MCF 10A (cell line): Measurements from ENCODE around the gene ATP5F1E. TPM values are rescaled to one million over a fixed set of nuclear protein-coding genes. Genes with fewer than 3 reads are reported as not detected.

ENCODE experiments used
- BruUV-seq: library from RNA; stranded (reverse); fragments of 400-500 nt; replicated peaks from 2 replicates; lab custom pipeline; 2021; lab: Mats Ljungman, UMichigan
- CTCF ChIA-PET: fragments of 300-600 bp; sonication (Branson Sonifier 250); formaldehyde crosslinking; extraction: SDS; loops from one replicate; lab custom pipeline; 2021; ENCODE audit warnings: antibody characterized with exemption, inconsistent platforms; lab: Yijun Ruan, JAX
- POLR2A ChIA-PET: fragments of 300-600, 350-650 bp; sonication (Branson Sonifier 250); formaldehyde crosslinking; extraction: SDS; loops from one replicate; lab custom pipeline; 2020; ENCODE audit warnings: antibody characterized with exemption, inconsistent platforms; lab: Yijun Ruan, JAX
- DNase-seq: peaks from one replicate; pipeline ENCODE4 v3.0.0-alpha.2; 2018; ENCODE audit not compliant: unreplicated experiment
- H3K27ac Mint-ChIP-seq: one replicate; pipeline ENCODE4 v1.8.0; 2022; ENCODE audit warnings: mild to moderate bottlenecking, low read depth, mixed read lengths; ENCODE audit not compliant: unreplicated experiment
- H3K27me3 Mint-ChIP-seq: one replicate; pipeline ENCODE4 v1.8.0; 2022; ENCODE audit warnings: mixed read lengths; ENCODE audit not compliant: insufficient read depth, unreplicated experiment
- H3K36me3 Mint-ChIP-seq: one replicate; pipeline ENCODE4 v1.8.0; 2022; ENCODE audit warnings: mild to moderate bottlenecking, moderate library complexity, mixed read lengths; ENCODE audit not compliant: insufficient read depth, unreplicated experiment
- H3K4me1 Mint-ChIP-seq: one replicate; pipeline ENCODE4 v1.8.0; 2022; ENCODE audit warnings: mixed read lengths; ENCODE audit not compliant: insufficient read depth, unreplicated experiment
- H3K4me3 Mint-ChIP-seq: one replicate; pipeline ENCODE4 v1.8.0; 2022; ENCODE audit warnings: mild to moderate bottlenecking, moderate library complexity, mixed read lengths; ENCODE audit not compliant: unreplicated experiment
- H3K9me3 Mint-ChIP-seq: one replicate; pipeline ENCODE4 v1.8.0; 2022; ENCODE audit warnings: mixed read lengths; ENCODE audit not compliant: unreplicated experiment
- CTCF ChIP-seq: fragments of 200-600 bp; IDR thresholded peaks from one replicate; pipeline ENCODE4 v1.8.0; 2022; ENCODE audit warnings: antibody characterized with exemption, mild to moderate bottlenecking; ENCODE audit not compliant: unreplicated experiment
- intact Hi-C: fragments of 100-400 bp; cut with micrococcal nuclease; formaldehyde crosslinking; loops from 2 replicates; pipeline ENCODE4 v1.14.1; 2022
- total RNA-seq: library from RNA; stranded (reverse); gene quantifications from 2 replicates; pipeline ENCODE4 v1.2.3, GENCODE V29; 2022

ATP5F1E gene
- total RNA-seq, 1 experiment from 2014 or later = 69.7 TPM

DNA sequence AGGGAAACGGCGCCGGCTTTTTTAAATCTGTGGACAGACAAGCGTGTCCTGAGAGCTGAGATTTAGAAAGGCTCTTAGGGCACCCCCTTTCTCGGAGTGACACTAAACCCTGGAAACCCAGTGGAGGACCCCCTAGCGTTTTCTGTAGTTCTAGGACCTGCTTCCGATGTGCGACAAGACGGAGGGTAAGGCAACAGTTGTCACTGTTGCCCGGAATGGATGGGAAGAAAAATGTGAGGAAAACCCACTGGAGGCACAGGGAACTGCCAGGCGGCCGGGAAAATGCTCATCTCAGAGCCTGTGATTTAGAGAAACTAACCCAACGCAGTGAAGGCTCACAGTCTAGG, 551 bp upstream of the ATP5F1E start:
- Mint-ChIP-seq H3K9me3 (no peaks in the 10 kb centered on the region), H3K27me3 (no peaks in the 10 kb centered on the region), H3K4me1 (peaks cover 28% of the 10 kb centered on the region), H3K27ac (peak overlapping the region; percentile 78), H3K4me3 (peak overlapping the region; percentile 90), H3K36me3 (peaks cover 86% of the 10 kb centered on the region)
- DNase-seq = no peak
- BruUV-seq = TSS peak; percentile 93
- POLR2A ChIA-PET = interaction anchor here (0.7 to 5.6 kb wide), 30 partner anchors 9 to 907 kb away, joined by 3 to 107 read pairs (median 6); partner anchors contain the start of genes FAM217B, NELFCD, PPP1R3D and PRELID3B
- CTCF ChIA-PET = interaction anchor here (0.7 to 2.0 kb wide), 6 partner anchors 9 to 1275 kb away, joined by 3 to 19 read pairs (median 4); no protein-coding TSS in a partner anchor
- no peak for TF ChIP-seq CTCF
- intact Hi-C loops = loop anchor here (1.0 kb wide), 1 partner anchor 143 kb away; no protein-coding TSS in a partner anchor

DNA sequence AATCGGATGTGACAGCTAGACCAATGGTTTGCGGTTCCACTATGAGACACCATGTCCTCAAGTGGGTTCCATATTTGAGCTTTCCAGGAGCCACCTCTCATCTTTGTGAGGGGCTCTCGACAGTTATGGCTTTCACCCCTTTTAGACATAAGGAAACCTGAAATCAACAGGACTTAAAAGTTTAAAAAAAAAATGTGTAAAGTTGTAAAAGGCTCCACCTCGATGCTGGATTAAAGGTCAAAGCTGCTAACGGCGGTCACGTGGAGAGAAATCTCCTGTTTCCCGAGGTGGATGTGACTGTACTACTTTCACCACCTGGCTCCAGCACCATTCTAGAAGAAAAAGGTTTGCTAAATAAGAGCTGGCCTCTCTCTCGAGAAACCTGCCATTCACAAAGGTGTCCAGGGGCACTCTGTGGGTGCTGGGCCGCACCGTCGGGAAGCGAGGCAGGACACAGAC, 542 bp downstream of the ATP5F1E start:
- Mint-ChIP-seq H3K4me1 (peaks cover 39% of the 10 kb centered on the region), H3K27me3 (no peaks in the 10 kb centered on the region), H3K4me3 (peak overlapping the region; percentile 90), H3K36me3 (peaks cover 86% of the 10 kb centered on the region), H3K27ac (peak overlapping the region; percentile 78), H3K9me3 (no peaks in the 10 kb centered on the region)
- no peak for DNase-seq
- intact Hi-C loops = loop anchor here (1.0 kb wide), 1 partner anchor 142 kb away; no protein-coding TSS in a partner anchor
- TF ChIP-seq CTCF = no peak
- ChIA-PET CTCF (interaction anchor here (0.7 to 2.0 kb wide), 10 partner anchors 10 to 236 kb away, joined by 3 to 19 read pairs (median 4); partner anchors contain the start of gene TUBB1), POLR2A (interaction anchor here (0.7 to 5.6 kb wide), 30 partner anchors 8 to 1325 kb away, joined by 3 to 107 read pairs (median 6); partner anchors contain the start of genes NELFCD, PRELID3B, STX16 and TUBB1)
- BruUV-seq = no TSS peak

DNA sequence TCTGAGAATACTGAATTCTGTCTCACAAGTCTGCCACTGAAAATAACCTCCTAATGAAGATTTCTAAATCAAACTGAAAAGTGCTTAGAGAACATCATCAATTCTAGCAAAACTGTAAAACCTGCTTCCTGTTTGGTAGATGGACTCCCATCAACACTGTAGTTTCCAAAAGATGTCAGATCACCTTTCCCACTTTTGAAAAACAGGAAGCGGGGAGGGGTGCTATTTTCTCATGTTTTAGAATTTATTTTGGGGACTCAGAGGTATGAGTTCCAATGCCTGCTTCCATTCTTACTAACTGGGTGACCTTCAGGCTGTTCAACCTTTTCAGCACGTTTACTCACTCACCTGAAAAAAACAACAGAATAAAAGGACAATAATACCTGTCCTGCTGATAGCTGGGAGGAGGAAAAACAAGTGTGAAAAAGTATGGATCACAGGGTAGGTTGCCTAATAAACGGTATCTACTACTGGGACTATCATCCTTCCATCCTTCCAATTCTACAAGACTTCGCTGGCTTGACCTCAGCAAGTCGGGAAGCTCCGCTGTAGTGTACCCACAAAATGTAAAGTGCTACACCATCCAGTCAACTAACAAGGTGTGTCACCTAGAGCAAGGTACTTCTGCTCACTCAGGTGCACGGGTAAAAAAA, 1.1 kb downstream of the ATP5F1E start:
- ChIA-PET CTCF (interaction anchor here (0.7 to 2.0 kb wide), 6 partner anchors 10 to 236 kb away, joined by 3 to 19 read pairs (median 5); partner anchors contain the start of gene TUBB1), POLR2A (interaction anchor here (0.8 to 5.6 kb wide), 21 partner anchors 8 to 1325 kb away, joined by 3 to 107 read pairs (median 8); partner anchors contain the start of genes NELFCD, PRELID3B, STX16 and TUBB1)
- Mint-ChIP-seq H3K36me3 (peaks cover 86% of the 10 kb centered on the region), H3K27me3 (no peaks in the 10 kb centered on the region), H3K4me3 (peak overlapping the region; percentile 90), H3K9me3 (no peaks in the 10 kb centered on the region), H3K27ac (peak overlapping the region; percentile 78), H3K4me1 (peaks cover 41% of the 10 kb centered on the region)
- DNase-seq = no peak
- intact Hi-C loops = no loop called here
- TF ChIP-seq CTCF = no peak
- TSS peak; percentile 13 for BruUV-seq

DNA sequence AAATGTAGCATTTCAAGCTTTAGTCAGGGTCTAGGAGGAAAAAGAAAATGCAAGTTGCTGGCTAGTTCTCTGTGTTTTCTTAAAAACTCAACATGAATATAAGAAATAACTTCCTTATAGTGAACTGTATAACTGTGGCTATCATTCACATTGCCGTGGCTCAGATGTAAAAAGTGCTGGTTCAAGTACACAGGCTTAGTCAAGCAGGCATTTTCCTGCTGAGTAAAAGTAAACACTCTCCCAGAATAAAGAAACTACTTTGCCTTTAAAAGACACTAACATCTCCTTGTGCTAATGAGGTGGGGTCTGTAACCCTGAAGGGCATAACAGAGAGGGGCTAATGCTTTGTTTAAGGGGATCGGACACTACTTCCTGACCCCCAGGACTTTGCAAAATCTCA, 3.3 kb downstream of the ATP5F1E start:
- Mint-ChIP-seq H3K9me3 (no peaks in the 10 kb centered on the region), H3K4me3 (peak overlapping the region; percentile 54), H3K27ac (peak overlapping the region; percentile 66), H3K4me1 (peaks cover 41% of the 10 kb centered on the region), H3K27me3 (no peaks in the 10 kb centered on the region), H3K36me3 (peaks cover 82% of the 10 kb centered on the region)
- no peak for DNase-seq
- intact Hi-C loops = no loop called here
- ChIA-PET CTCF (interaction anchor here (0.6 to 1.2 kb wide), 2 partner anchors 47 to 193 kb away, joined by 3 read pairs; no protein-coding TSS in a partner anchor), POLR2A (interaction anchor here (0.7 to 5.6 kb wide), 5 partner anchors 9 to 140 kb away, joined by 3 to 107 read pairs (median 4); partner anchors contain the start of genes PRELID3B and TUBB1)
- no TSS peak for BruUV-seq
- TF ChIP-seq CTCF = no peak
